Posterior vena cava (tissue), 2 donors: ENCODE results near the gene SLC9A9. TPM values are rescaled to one million over a fixed set of nuclear protein-coding genes. Genes with fewer than 3 reads are reported as not detected.

Experiments used
- DNase-seq: peaks from one replicate; pipeline ENCODE4 v3.0.0-alpha.2; 2020; ENCODE audit warnings: low spot score
- intact Hi-C, 2 donors: fragments of 100-400 bp; cut with DNase I; formaldehyde crosslinking; loops; one replicate each; pipeline versions ENCODE4 v1.14.1 to v1.14.2; 2022 to 2023
- total RNA-seq, 2 donors: library from RNA; stranded (reverse); fragmentation: NEBNext Ultra II Directional; extraction: Animal tissue kit (Norgen Biotek cat#: 25700); gene quantifications; one replicate each; pipeline ENCODE4 v1.2.1, GENCODE V29; 2021
- donor health status: DM: yes; HTN: yes; CAD: no.
- donor health status: DM: yes; HTN: yes; CAD: no.

SLC9A9 gene
- total RNA-seq, 2 donors from 2014 or later, result 20.5 to 28.8 TPM

DNA sequence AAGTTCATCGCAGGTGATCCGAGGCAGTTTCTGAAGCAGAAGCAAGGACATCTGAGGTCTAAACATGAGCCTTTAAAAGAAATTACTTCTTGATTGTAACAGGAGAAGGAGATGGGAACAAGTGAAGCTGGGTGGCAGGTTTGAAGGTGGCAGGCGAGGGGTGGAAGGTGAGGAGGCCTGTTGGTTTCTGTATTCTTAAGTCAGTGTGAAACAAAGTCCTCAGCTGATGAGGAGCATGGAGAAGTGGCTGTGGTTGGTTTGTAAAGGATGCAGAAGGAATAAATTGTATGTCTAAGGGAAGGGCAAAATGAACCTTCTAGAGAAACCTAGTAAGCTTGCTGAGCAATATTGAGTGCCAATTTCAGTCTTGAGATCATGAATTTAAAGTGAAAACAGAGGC, 429.9 kb downstream of the SLC9A9 start:
- intact Hi-C loops, result no loop called here
- DNase-seq, result no peak

DNA sequence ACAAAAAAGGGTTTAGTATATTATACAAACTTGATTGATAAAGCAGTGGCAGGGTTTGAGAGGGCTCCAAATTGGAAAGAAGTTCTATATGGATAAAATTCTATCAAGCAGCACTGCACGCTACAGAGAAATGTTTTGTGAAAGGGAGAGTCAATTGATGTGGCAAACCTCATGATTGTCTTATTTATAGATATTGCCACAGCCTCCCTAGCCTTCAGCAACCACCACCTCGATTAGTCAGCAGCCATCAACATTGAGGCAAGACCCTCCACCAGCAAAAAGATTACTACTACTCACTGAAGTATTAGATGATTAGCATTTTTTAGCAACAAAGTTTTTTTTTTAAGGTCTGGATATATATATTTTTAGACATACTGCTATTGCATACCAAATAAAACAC, 432.0 kb downstream of the SLC9A9 start:
- intact Hi-C loops, result no loop called here
- no peak for DNase-seq

DNA sequence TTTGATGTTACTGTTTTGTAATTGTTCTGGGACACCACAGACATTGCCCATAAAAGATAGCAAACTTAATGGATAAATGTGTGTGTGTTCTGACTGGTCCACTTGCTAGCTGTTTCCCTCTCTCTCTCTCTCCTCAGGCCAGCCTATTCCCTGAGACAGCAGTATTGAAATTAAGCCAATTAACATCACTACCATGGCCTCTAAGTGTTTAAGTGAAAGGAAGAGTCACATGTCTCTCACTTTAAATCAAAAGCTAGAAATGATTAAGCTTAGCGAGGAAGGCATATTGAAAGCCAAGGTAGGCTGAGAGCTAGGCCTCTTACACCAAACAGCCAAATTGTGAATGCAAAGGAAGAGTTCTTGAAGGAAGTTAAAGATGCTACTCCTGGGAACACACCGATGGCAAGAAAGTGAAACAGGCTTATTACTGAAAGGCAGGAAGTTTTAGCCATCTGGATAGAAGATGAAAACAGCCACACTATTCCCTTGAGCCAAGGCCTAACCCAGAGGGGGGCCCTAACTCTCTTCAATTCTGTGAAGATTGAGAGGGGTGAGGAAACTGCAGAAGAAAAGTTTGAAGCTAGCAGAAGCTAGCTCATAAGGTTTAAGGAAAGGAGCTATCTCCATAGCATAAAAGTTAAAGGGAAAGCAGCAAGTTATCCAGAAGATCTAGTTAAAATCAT, 433.6 kb downstream of the SLC9A9 start:
- no peak for DNase-seq
- intact Hi-C loops, result no loop called here

DNA sequence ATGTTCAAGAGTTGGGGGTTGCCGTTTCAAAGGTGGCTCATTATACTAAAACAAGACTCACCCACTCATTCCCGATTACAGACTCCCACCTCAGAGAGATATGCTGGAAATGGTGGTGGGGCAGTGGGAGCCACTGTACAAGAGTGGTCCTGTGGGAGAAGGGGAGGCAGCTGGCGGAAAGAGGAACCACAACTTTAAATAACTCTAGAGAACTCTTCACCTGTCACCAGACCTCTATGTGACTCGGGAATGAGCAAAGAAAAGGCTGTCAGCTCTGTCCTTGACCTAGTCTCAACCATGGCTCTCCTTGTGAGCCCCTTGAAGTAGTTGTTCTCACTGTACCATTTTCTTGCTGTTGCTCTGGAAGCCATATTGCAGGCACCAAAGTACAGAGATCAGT, 434.9 kb downstream of the SLC9A9 start:
- DNase-seq, result no peak
- intact Hi-C loops, result no loop called here

DNA sequence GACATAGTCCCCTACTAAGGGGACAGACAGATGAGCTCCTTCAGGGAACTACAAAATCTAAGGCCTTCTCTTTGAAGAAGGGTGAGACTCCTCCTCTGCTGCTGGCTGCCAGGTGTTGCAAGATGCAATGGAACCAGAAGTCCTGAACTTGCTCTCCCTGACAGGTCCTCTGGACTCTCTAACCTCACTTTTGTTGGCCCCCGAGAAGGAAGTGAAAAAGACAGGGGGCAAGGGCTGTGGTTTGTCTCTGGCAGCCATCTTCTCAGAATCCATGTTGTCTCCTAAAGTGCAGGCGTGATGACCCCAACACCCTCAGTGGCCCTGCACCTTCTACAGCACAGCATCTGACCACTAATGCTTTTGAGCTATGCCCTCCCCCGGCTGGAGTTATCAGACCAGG, 436.2 kb downstream of the SLC9A9 start:
- DNase-seq, result no peak
- intact Hi-C loops, result no loop called here

DNA sequence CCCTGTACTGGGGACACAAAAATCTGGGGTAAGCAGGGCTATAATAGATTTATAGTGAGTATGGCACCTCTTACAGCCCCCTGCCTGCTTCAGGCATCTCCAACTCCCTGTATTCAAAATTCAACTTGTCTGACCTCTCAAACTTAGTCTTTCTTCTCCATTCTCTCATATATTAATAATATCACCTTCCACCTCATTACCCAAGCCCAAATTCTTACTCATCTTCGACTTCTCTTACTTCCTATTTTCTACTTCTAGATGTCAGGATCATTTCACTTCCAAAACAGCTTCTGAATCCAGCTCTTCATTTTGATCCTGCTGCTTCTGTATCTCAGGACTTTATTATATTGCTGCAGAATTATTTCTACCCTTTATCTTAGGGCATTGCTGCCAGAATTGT, 438.0 kb downstream of the SLC9A9 start:
- intact Hi-C loops, result no loop called here
- DNase-seq, result no peak

DNA sequence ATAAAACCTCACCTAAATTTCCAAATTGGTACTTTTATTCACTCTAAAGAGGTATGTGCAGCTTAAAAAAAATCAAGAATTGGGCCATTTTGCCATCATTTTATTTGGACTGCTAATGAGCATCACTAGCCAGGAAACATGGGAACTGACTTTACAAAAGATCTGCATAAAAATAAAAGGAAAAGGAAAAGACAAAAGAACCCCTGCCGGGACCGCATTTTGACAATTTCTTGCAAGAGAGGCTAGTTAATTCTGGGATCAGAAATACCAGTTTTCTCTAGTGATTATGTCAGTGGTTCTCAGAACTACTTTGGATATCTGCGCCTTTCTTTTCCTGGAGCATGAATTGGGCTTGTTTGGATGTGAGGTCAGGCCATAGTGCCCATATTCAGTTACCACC, 439.5 kb downstream of the SLC9A9 start:
- DNase-seq, result no peak
- intact Hi-C loops, result no loop called here

DNA sequence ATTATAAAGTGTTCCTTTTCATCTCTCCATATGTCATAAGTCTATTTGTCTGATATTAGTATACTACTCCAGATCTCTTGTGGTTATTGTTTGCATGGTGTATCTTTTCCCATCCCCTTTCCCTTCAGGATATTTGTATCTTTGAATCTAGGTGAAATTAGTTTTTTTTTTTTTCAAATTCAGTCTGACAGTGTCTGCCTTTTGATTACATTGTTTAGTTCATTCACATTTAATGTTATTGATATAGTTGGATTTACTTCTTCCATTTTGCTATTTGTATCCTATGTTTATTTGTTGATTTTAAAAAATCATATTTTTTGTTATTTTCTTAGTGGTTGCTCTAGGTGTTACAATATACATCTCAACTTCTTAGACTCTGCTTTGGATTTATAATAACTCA, 445.7 kb downstream of the SLC9A9 start:
- intact Hi-C loops, result no loop called here
- DNase-seq, result no peak

DNA sequence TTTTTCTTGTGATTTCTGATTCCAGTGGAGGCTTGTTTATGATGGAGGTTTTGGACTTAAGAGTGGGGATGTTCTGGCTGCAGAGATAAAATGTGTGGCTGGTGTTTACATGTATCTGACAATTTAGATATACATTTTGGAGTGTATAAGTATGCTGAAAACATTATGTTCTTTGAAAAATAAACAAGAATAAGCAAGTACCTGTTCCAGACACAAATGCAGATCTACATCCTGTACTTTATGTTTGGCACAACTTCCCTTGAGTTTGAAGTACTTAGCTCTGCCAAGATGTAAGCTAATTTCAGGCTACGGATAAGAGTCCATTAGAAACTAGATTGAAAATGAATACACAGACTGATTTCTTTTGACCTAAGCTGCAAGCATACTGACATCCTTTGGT, 451.5 kb downstream of the SLC9A9 start:
- DNase-seq, result no peak

DNA sequence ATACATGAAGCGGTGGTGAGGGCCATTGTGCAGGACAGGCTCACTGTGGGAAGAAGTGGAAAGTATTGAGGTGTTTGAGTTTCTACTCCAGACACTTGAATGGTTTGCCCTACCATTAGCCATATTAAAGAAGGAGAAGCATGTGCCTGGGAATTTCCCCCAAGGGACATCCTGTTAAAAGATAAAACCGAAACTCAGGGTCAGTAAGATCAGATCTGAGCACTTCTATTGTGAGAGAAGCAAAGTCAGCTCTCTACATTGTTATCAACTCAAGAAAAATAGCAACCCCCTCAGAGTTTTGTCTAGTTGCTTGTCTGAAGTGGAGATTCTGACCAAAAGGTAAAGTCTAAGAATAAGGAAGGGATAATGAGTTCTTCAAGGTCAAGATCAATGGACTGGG, 458.9 kb downstream of the SLC9A9 start:
- intact Hi-C loops, result no loop called here
- no peak for DNase-seq

More for the DNA sequence above, 451.5 kb downstream of the SLC9A9 start:
- intact Hi-C loops, result no loop called here

DNA sequence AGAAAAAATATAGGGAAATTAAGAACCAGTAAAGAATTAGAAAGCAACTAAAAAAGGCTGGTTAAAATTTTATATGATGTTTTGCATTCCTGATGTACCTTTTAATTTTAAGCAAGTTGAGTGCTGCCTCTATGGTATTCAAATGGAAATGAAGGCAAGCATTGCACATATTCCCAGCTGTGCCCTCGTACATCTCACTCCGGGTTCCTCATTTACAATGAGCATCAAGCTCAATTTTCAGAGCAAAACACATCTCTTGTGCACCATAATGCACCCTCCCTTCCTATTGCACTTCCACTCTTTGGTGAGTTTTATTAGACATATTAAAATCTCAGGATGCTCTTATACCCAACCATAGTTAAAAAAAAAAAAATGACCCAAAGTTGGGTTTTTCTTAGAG, 460.8 kb downstream of the SLC9A9 start:
- intact Hi-C loops, result no loop called here
- no peak for DNase-seq

DNA sequence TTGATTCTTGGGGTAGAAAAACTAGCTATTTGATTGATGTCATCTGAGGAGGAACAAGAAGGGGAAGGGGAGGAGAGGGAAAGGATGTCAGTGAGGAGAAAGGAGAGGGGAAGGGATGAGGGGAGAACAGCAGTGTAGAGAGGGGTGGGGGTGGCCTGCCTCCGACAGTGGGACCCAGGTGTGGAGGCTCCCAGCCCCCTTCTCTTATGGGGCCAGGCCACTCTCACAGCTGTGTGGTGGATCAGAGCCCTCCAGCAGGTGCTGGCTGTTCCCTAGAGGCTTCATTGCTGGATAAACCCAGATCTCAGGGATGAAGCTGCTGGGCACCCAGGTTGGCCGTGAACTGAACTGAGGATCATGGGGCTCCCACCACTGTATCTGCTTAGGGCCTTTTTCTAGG, 464.2 kb downstream of the SLC9A9 start:
- DNase-seq, result no peak

DNA sequence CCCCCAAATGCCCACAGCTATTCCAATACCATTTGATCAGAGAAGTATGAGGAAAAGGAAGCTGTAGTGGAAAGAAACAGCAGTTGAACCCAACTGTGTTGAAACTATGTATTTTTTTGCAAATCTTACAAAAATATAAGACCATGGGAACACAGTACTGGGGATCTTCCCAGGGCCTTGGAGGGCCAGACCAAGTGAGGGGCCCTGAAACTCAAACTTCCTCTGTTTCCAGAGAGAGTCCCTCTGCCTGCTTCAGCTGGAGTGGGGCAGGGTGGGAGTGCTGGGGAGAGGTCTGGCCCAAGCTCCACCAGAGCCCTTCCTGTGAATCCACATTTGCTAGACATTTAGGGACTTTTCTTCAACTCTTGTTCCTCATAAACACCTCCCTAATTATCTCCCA, 464.8 kb downstream of the SLC9A9 start:
- no peak for DNase-seq
- intact Hi-C loops, result no loop called here

More for the DNA sequence above, 464.2 kb downstream of the SLC9A9 start:
- intact Hi-C loops, result no loop called here

DNA sequence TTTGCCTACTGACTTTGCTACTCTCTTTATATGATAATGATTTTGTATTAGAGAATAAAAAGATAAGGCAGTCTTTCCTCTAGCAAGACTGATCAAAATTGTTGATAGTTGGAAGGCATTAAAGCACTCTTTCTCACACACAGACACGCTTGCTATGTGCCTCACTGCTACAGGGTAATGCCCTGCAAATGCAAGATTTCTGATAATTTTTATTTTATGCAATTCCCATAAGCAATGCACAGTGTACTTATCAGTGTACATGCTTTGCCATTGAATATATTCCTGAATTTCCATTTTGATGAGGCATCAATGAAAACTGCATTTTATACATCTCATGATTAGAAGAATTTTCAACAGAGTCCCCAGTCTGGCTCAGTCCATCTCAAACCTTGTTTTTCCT, 465.5 kb downstream of the SLC9A9 start:
- intact Hi-C loops, result no loop called here
- no peak for DNase-seq

DNA sequence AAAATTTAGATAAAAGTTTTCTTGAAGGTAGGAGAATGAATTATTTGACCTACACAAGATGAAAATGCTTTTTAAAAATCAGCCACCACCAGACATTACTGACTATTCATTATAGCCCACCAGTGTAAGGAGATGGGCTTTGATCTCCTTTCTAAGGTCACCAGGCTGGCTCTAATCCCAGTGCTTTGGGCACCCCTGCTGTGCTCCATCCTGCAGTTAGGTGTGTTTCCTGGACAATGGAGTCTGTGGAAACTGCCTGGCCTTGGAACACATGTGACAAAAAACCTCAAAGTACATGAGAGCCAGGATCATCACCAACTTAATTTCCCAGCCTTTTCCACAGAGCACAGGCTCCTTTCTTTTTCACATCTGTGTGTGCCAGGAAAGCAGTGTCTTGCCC, 467.8 kb downstream of the SLC9A9 start:
- intact Hi-C loops, result no loop called here

DNA sequence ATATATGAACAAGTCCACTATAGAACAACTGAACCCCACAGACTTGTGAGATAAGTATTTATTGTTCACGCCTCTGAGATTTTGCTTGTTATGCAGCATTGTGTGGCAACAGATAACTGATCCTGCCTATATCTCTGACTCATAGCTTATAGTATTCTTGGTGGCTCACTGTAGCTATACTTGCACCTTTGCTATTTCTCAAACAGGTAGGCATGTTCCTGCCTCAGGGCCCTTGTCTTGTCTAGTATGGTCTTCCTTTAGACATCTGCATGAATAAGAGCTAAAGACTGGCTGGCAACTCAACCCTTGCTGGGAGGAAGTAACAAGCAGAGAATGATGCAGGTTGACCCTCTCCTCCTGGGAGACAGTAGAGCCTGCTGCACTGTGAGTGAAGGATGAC, 472.6 kb downstream of the SLC9A9 start:
- intact Hi-C loops, result no loop called here
- no peak for DNase-seq

More for the DNA sequence above, 467.8 kb downstream of the SLC9A9 start:
- no peak for DNase-seq

DNA sequence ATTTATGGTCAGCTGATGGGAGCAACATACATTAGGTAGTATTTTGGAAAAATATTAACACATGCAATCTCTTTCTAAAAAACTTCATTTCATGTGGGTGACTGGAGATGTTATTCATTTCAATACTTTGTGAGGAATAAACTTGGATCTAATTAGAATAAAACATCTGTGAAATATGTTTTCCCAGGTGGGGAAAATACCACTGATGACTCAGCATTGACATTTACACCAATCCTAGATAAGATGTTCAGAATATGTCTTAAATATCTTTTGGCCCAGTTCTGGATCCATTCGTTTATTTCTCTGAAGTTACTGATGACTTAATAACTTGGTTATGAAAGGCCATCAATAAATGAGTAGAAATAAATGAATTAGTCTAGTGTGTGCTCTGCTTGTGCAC, 481.1 kb downstream of the SLC9A9 start:
- intact Hi-C loops, result no loop called here
- DNase-seq, result no peak

DNA sequence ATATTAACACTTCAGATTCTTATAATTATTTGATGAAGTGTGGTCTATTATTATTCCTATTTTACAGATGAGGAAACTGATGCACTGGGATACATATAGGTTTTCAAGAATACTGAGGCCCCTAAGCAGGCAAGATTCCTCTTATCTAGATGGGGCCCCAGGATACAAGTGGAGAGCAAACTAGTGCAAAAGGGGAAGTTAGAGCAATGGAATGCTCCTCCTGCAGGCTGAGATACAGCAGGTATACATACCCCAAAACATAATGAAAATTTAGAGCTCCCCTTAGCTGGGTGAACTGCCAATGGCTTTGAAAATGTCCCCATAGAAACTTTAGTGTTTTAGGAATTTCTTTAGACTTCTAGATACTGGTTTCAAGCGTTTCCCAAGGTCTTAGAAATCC, 481.6 kb downstream of the SLC9A9 start:
- intact Hi-C loops, result no loop called here
- DNase-seq, result no peak

DNA sequence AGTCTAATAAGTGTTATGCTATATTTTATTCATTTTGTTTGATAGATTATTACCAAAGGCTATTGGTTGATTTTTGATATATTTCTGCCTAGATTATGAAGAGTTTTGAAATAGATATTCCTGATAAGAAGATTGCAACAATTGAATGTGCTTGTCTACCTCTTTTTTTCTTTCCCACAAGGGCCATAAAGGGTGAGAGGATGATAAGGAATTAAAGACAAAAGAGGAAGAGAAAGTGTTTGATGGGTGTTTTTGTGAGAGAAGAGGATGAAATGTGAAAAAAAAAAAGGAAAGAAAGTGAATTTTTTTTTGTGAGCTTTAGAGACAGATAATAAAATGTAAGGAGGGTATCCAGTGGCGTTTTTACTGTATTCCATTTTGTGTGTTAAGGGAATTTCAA, 484.3 kb downstream of the SLC9A9 start:
- DNase-seq, result no peak
- intact Hi-C loops, result no loop called here

DNA sequence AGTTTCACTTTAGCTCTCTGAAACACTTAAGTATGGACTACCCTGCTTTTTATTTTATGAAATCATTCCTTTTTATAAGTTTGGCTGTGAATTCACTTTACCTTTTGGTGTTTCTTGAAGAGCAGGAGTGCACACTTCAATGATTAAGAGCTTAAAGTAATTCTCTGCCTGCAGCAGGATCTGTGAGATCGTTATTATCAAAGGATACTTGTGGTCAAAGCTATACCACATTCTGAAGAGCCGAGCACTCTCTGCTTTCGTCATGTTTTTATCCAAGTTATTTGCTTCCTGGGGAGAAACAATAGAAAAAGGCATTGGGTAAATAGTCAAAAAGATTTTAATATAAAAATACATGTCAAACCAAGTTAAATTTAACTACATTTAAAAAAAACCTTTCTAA, 485.0 kb downstream of the SLC9A9 start:
- no peak for DNase-seq
- intact Hi-C loops, result no loop called here

DNA sequence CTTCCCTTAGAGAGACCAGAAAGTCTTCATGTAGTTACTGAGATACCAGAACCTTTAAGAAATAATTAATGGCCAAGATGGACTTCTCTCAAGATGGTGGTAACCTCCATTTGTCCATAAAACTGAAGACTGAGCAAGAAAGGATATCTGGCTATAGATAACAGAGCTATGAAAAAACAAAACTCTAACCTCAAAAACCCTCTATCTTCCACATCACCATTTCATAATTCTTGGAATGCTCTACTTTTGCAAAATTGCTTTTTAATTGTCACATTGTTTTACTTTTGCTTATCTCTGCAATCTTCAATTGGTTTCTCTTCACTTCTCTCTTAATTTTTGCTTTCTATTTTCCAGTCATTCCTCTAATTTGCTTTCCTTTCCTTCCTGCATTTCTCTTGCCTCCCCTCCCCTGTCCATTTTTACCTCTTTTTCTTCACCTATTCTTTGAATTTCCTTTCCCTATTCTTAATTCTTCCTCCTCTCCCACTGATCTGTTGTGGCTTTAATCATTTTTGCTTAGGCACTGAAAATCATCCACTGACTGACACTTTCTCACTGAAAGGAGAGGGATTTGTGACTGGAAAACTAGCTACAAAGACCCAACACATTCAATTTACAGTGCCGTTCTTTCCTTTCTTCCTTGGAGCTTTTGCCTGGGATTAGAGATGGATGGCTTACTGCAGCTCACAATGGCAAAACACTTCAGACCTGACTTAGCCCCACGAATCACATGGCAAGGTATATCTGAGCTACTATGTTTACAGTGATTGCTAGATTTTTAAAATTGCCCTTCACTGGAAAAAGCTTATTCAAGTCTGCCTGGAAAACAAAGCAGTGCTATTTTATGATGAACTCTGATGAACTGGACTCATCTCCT, 485.9 kb downstream of the SLC9A9 start:
- no peak for DNase-seq
- intact Hi-C loops, result no loop called here
